ENCODE results near the gene PKN1. TPM values are rescaled to one million over a fixed set of nuclear protein-coding genes. Genes with fewer than 3 reads are reported as not detected.

Gene PKN1
- polyA plus RNA-seq, 3 donors, result 49.5 to 119 (median 49.6) TPM

DNA sequence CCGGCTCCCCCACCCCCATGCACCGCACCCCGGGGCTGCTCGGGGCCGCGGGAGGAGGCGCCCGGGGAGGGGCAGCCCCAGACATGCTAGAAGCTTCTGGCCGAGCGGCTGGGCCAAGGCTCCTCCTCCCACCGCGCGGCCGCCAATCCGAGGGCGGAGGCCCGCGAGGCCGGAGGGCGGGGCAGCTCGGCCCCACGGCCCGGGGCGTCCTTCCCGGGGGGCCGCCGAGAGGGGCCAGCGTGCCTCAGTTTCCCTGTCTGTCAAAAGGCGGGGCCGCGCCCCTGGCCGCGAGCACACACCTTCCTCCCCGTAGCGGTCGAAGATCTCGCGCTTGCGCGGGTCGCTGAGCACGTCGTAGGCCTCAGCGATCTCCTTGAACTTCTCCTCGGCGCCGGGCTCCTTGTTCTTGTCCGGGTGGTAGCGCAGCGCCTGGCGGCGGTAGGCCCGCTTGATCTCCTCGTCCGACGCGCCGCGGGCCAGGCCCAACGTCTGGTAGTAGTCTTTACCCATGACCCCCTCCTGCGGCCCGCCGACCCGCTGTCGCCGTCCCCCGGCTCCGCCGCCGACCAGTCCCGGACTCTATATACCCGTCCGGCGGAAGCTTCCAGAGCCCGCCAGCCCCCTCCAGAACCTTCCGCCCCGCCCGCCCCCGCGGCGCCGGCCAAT, 84.9 kb downstream of the PKN1 start, which contains the start of gene DNAJB1:
TSS of gene DNAJB1 (minus strand) at position 558 of the 666 bp plus-strand sequence. CDS start at position 510, 48 bp downstream.
- H3K4me3 ChIP-seq (replicated peaks in 1 of 3; ENCODE audit: low read depth in 2 of 3, low read length in 3 of 3), result peak within 1 kb of the TSS; percentile 70 to 94 (median 88)
- intact Hi-C loops (cut with micrococcal nuclease), result loop anchor here in 1 of 2 donors (1.0 kb wide), 1 partner anchor 8 kb away; no protein-coding TSS in a partner anchor
- H3K9me3 Mint-ChIP-seq, result no peaks in the 10 kb centered on the region
- under 1% methylated on average over 58 of the region's 82 CpGs for whole genome bisulfite sequencing (ENCODE audit: insufficient coverage)
- peaks cover 0 to 4% (median 1%) of the 10 kb centered on the region in 3 donors for H3K27me3 Mint-ChIP-seq (ENCODE audit: low read depth in 3 of 3)
- peak; percentile 64 to 71 (median 65) for DNase-seq
- H3K4me3 Mint-ChIP-seq, result peak within 1 kb of the TSS; percentile 89 to 93
- peaks cover 34 to 35% of the 10 kb centered on the region in 2 donors for H3K36me3 Mint-ChIP-seq
- peak within 1 kb of the TSS; percentile 93 to 98 (median 97) for H3K27ac Mint-ChIP-seq
- peak within 1 kb of the TSS; percentile 93 for H3K9ac ChIP-seq (ENCODE audit: insufficient read depth, low read length, poor library complexity, severe bottlenecking)
- H3K27ac ChIP-seq (ENCODE audit: low read depth in 1 of 2, low read length in 2 of 2), result peak within 1 kb of the TSS; percentile 93 to 94
- H3K27me3 ChIP-seq (ENCODE audit: control insufficient read depth in 2 of 2, insufficient read depth in 2 of 2, low read length in 2 of 2), result no peaks in the 10 kb centered on the region
- peaks cover 47% of the 10 kb centered on the region for H4K20me1 ChIP-seq (ENCODE audit: insufficient read depth, low read length)
- peak within 1 kb of the TSS; percentile 100 for H3K4me2 ChIP-seq (replicated peaks; ENCODE audit: extremely low read depth, low read length, poor library complexity, severe bottlenecking)
- TF ChIP-seq, protein P1, sequence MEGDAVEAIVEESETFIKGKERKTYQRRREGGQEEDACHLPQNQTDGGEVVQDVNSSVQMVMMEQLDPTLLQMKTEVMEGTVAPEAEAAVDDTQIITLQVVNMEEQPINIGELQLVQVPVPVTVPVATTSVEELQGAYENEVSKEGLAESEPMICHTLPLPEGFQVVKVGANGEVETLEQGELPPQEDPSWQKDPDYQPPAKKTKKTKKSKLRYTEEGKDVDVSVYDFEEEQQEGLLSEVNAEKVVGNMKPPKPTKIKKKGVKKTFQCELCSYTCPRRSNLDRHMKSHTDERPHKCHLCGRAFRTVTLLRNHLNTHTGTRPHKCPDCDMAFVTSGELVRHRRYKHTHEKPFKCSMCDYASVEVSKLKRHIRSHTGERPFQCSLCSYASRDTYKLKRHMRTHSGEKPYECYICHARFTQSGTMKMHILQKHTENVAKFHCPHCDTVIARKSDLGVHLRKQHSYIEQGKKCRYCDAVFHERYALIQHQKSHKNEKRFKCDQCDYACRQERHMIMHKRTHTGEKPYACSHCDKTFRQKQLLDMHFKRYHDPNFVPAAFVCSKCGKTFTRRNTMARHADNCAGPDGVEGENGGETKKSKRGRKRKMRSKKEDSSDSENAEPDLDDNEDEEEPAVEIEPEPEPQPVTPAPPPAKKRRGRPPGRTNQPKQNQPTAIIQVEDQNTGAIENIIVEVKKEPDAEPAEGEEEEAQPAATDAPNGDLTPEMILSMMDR (IDR thresholded peaks at IDR 0.05), result no peak
- H3K4me1 ChIP-seq (ENCODE audit: control insufficient read depth in 1 of 2, insufficient read depth in 2 of 2, low read length in 2 of 2), result peaks cover 27 to 34% of the 10 kb centered on the region in 2 donors
- peaks cover 41% of the 10 kb centered on the region for H3K4me1 Mint-ChIP-seq
- H3K9me3 ChIP-seq (replicated peaks in 1 of 2; ENCODE audit: control insufficient read depth in 1 of 2, insufficient read depth in 1 of 2, low read length in 2 of 2), result no peaks in the 10 kb centered on the region
- H3K79me2 ChIP-seq (ENCODE audit: insufficient read depth, low read length), result peaks cover 37% of the 10 kb centered on the region
- H2AFZ ChIP-seq (ENCODE audit: insufficient read depth, low read depth, low read length, poor library complexity, severe bottlenecking), result peak within 1 kb of the TSS; percentile 80
- peaks cover 28 to 32% of the 10 kb centered on the region in 2 donors for H3K36me3 ChIP-seq (replicated peaks in 1 of 2; ENCODE audit: control insufficient read depth in 1 of 2, insufficient read depth in 2 of 2, low read length in 2 of 2)

DNA sequence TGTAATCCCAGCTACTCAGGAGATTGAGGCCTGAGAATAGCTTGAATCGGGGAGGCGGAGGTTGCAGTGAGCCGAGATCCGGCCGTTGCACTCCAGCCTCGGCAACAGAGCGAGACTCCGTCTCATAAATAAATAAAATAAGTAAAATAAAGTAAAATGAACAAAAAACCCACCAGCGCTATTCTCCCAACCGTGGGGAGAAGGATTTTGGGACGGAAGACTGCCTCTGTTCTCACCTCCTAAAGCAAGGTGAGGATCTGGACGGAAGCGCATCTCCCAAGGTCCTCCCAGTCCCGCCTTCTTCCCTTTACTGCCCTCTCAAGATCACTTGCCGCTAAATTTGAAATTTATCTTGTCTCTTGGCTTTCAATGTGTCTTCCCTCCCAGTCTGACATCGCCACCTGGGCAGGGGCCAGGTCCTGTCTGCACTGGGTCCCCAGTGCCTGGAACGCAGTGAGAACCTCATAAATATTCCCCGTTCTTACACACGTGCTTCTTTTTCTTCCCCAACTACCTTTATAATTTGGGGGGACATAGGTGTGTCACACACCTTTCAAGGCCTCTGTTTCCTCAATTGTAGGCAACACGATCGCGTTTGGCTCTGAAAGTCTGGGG, 86.2 kb downstream of the PKN1 start:
- Histone ChIP-seq H3K79me2 (ENCODE audit: insufficient read depth, low read length) (peaks cover 37% of the 10 kb centered on the region), H3K4me2 (replicated peaks; ENCODE audit: extremely low read depth, low read length, poor library complexity, severe bottlenecking) (peak overlapping the region; percentile 100), H3K27ac (ENCODE audit: low read depth in 1 of 2, low read length in 2 of 2) (peak overlapping the region; percentile 61 to 82), H2AFZ (ENCODE audit: insufficient read depth, low read depth, low read length, poor library complexity, severe bottlenecking) (no peak overlapping the region), H3K4me1 (ENCODE audit: control insufficient read depth in 1 of 2, insufficient read depth in 2 of 2, low read length in 2 of 2) (peaks cover 27 to 34% of the 10 kb centered on the region in 2 donors), H3K4me3 (replicated peaks in 1 of 3; ENCODE audit: low read depth in 2 of 3, low read length in 3 of 3) (peak overlapping the region in 1 of 3 experiments; percentile 88), H3K36me3 (replicated peaks in 1 of 2; ENCODE audit: control insufficient read depth in 1 of 2, insufficient read depth in 2 of 2, low read length in 2 of 2) (peaks cover 23% of the 10 kb centered on the region in 2 donors), H3K27me3 (ENCODE audit: control insufficient read depth in 2 of 2, insufficient read depth in 2 of 2, low read length in 2 of 2) (no peaks in the 10 kb centered on the region), H4K20me1 (ENCODE audit: insufficient read depth, low read length) (peaks cover 37% of the 10 kb centered on the region), H3K9ac (ENCODE audit: insufficient read depth, low read length, poor library complexity, severe bottlenecking) (peak overlapping the region; percentile 43), H3K9me3 (replicated peaks in 1 of 2; ENCODE audit: control insufficient read depth in 1 of 2, insufficient read depth in 1 of 2, low read length in 2 of 2) (no peaks in the 10 kb centered on the region)
- WGBS (ENCODE audit: insufficient coverage), result 99% methylated on average over 7 of the region's 22 CpGs
- H3K4me1 Mint-ChIP-seq, result peaks cover 42% of the 10 kb centered on the region
- H3K36me3 Mint-ChIP-seq, result peaks cover 25 to 29% of the 10 kb centered on the region in 2 donors
- peak overlapping the region; percentile 91 to 97 (median 93) for H3K27ac Mint-ChIP-seq
- H3K9me3 Mint-ChIP-seq, result no peaks in the 10 kb centered on the region
- TF ChIP-seq, protein P1 (IDR thresholded peaks at IDR 0.05), result no peak
- intact Hi-C loops (cut with micrococcal nuclease), result no loop called here
- no peak for DNase-seq
- peak overlapping the region in 1 of 2 donors; percentile 47 for H3K4me3 Mint-ChIP-seq
- H3K27me3 Mint-ChIP-seq (ENCODE audit: low read depth in 3 of 3), result peaks cover 0 to 4% (median 1%) of the 10 kb centered on the region in 3 donors

Measured in CD14-positive monocyte (primary cell).